Measurements from ENCODE around the gene SLC44A1. TPM values are rescaled to one million over a fixed set of nuclear protein-coding genes. Genes with fewer than 3 reads are reported as not detected.

The SLC44A1 gene
- total RNA-seq, 2 experiments from 2014 or later, result 26.6 to 71.6 TPM

GRCh38 chr9:105403552-105404248 lies 159.2 kb downstream of the SLC44A1 start:
- Histone ChIP-seq H3K9me2 (ENCODE audit: insufficient read depth, low read length) (no peaks in the 10 kb centered on the region), H3K79me2 (ENCODE audit: insufficient read depth, low read depth, low read length) (no peaks in the 10 kb centered on the region), H3K9me3 (ENCODE audit: low read length) (peaks cover 7% of the 10 kb centered on the region; the same call in 1 of the 2 replicates), H2AFZ (ENCODE audit: low read length) (peak overlapping the region; percentile 39; the same call in 1 of the 2 replicates), H3K27ac (ENCODE audit: low read depth, low read length, poor library complexity, severe bottlenecking) (no peak overlapping the region), H3K36me3 (ENCODE audit: insufficient read depth, low read length) (no peaks in the 10 kb centered on the region), H3K4me1 (ENCODE audit: insufficient read depth, low read length, poor library complexity, severe bottlenecking) (peaks cover 56% of the 10 kb centered on the region), H4K20me1 (ENCODE audit: insufficient read depth, low read length) (no peaks in the 10 kb centered on the region), H3K4me3 (ENCODE audit: low read depth, low read length, poor library complexity, severe bottlenecking) (no peak overlapping the region), H3K4me2 (ENCODE audit: low read length) (peak overlapping the region; percentile 47)
- TF ChIP-seq EZH2phosphoT487 (IDR thresholded peaks at IDR 0.05; ENCODE audit: borderline replicate concordance, low read depth, low read length) (no peak), CTCF (conservative IDR thresholded peaks at IDR 0.05; ENCODE audit: low read length) (no peak)
- CTCF ChIA-PET (ENCODE audit: unreplicated experiment), result no interaction called here
- intact Hi-C loops (cut with micrococcal nuclease; ENCODE audit: unreplicated experiment), result no loop called here
- no peak for DNase-seq (ENCODE audit: low spot score)
- BruUV-seq (replicated peaks), result no TSS peak
- POLR2A ChIA-PET, result interaction anchor here (0.6 to 2.1 kb wide), 7 partner anchors 8 to 1586 kb away, joined by 3 to 7 read pairs (median 3); no protein-coding TSS in a partner anchor

GRCh38 chr9:105405514-105406131 lies 161.2 kb downstream of the SLC44A1 start:
- intact Hi-C loops (cut with micrococcal nuclease; ENCODE audit: unreplicated experiment), result loop anchor here (5.0 kb wide), 1 partner anchor 48 kb away; no protein-coding TSS in a partner anchor
- peaks cover 56% of the 10 kb centered on the region for H3K4me1 ChIP-seq (ENCODE audit: insufficient read depth, low read length, poor library complexity, severe bottlenecking)
- H3K9me2 ChIP-seq (ENCODE audit: insufficient read depth, low read length), result no peaks in the 10 kb centered on the region
- peak; percentile 71 for DNase-seq (ENCODE audit: low spot score)
- H3K4me3 ChIP-seq (ENCODE audit: low read depth, low read length, poor library complexity, severe bottlenecking), result peak overlapping the region; percentile 29
- peaks cover 7% of the 10 kb centered on the region; the same call in 1 of the 2 replicates for H3K9me3 ChIP-seq (ENCODE audit: low read length)
- H3K27ac ChIP-seq (ENCODE audit: low read depth, low read length, poor library complexity, severe bottlenecking), result peak overlapping the region; percentile 85
- no peaks in the 10 kb centered on the region for H3K79me2 ChIP-seq (ENCODE audit: insufficient read depth, low read depth, low read length)
- ChIA-PET CTCF (ENCODE audit: unreplicated experiment) (no interaction called here), POLR2A (interaction anchor here (0.6 to 2.1 kb wide), 14 partner anchors 8 to 659 kb away, joined by 3 to 11 read pairs (median 4); no protein-coding TSS in a partner anchor)
- H3K4me2 ChIP-seq (ENCODE audit: low read length), result peak overlapping the region; percentile 55
- peak overlapping the region; percentile 77 for H2AFZ ChIP-seq (ENCODE audit: low read length)
- BruUV-seq (replicated peaks), result no TSS peak
- TF ChIP-seq CTCF (conservative IDR thresholded peaks at IDR 0.05; ENCODE audit: low read length), result no peak
- no peak for TF ChIP-seq EZH2phosphoT487 (IDR thresholded peaks at IDR 0.05; ENCODE audit: borderline replicate concordance, low read depth, low read length)
- H3K36me3 ChIP-seq (ENCODE audit: insufficient read depth, low read length), result no peaks in the 10 kb centered on the region
- H4K20me1 ChIP-seq (ENCODE audit: insufficient read depth, low read length), result no peaks in the 10 kb centered on the region

Measured in OCI-LY7 (cell line).